Measurements from ENCODE around the gene NMUR2.

- TF ChIP-seq CTCF (IDR thresholded peaks at IDR 0.05 in 8 of 11, conservative IDR thresholded peaks at IDR 0.05 in 3 of 11) (no peak), POLR2A (IDR thresholded peaks at IDR 0.05) (no peak), POLR2AphosphoS5 (IDR thresholded peaks at IDR 0.05) (no peak)
These were observed 7.5 kb downstream of the NMUR2 start for GRCh38 chr5:152397581-152397980.
